Left forelimb (tissue), 1 donor: ENCODE measurements around the gene SEC14L3.

Source experiments
- DNase-seq: peaks from one replicate; pipeline ENCODE4 v3.0.0-alpha.2; 2018; ENCODE audit warnings: low spot score

Gene SEC14L3

GRCh38 chr22:30444632-30445437 is 27.0 kb downstream of the SEC14L3 start:
- no peak for DNase-seq

- DNase-seq, result no peak
Observed at GRCh38 chr22:30441088-30441487, 30.7 kb downstream of the SEC14L3 start.

GRCh38 chr22:30439836-30440235 is 32.0 kb downstream of the SEC14L3 start:
- no peak for DNase-seq

GRCh38 chr22:30439226-30439625 is 32.6 kb downstream of the SEC14L3 start:
- no peak for DNase-seq

- no peak for DNase-seq
Observed at GRCh38 chr22:30438559-30438958, 33.3 kb downstream of the SEC14L3 start.

GRCh38 chr22:30436196-30436595 is 35.6 kb downstream of the SEC14L3 start:
- no peak for DNase-seq

- no peak for DNase-seq
Observed at GRCh38 chr22:30435674-30436126, 36.1 kb downstream of the SEC14L3 start.

- DNase-seq, result no peak
Observed at GRCh38 chr22:30434843-30435242, 37.0 kb downstream of the SEC14L3 start.

- no peak for DNase-seq
Observed at GRCh38 chr22:30433773-30434172, 38.0 kb downstream of the SEC14L3 start.

- DNase-seq, result no peak
Observed at GRCh38 chr22:30433227-30433626, 38.6 kb downstream of the SEC14L3 start.

GRCh38 chr22:30432520-30432919 is 39.3 kb downstream of the SEC14L3 start:
- no peak for DNase-seq

GRCh38 chr22:30432096-30432495 is 39.7 kb downstream of the SEC14L3 start:
- no peak for DNase-seq

GRCh38 chr22:30430933-30431332 is 40.9 kb downstream of the SEC14L3 start:
- no peak for DNase-seq

- DNase-seq, result no peak
Observed at GRCh38 chr22:30429887-30430286, 41.9 kb downstream of the SEC14L3 start.

- no peak for DNase-seq
Observed at GRCh38 chr22:30427871-30428270, 43.9 kb downstream of the SEC14L3 start.

- peak; percentile 75 for DNase-seq
Observed at GRCh38 chr22:30426388-30427353, 45.1 kb downstream of the SEC14L3 start.

GRCh38 chr22:30425616-30426387 is 46.0 kb downstream of the SEC14L3 start, which contains the start of gene MTFP1:
Gene MTFP1 (plus strand): TSS chr22:30425768. CDS start chr22:30425880, 112 bp downstream.
- peak; percentile 85 for DNase-seq

- DNase-seq, result no peak
Observed at GRCh38 chr22:30425327-30425615, 46.5 kb downstream of the SEC14L3 start.

GRCh38 chr22:30424534-30425326 is 47.1 kb downstream of the SEC14L3 start:
- DNase-seq, result no peak

- peak; percentile 99 for DNase-seq
Observed at GRCh38 chr22:30423959-30424533, 47.8 kb downstream of the SEC14L3 start.
